GM21360 (cell line): ENCODE results near the gene LAMA3.

Source experiments
- ATAC-seq: cut with Tn5 transposase; IDR thresholded peaks from one replicate; pipeline ENCODE4 v1.9.1; 2021; ENCODE audit warnings: mild to moderate bottlenecking, moderate library complexity; ENCODE audit not compliant: unreplicated experiment

Gene LAMA3

DNA sequence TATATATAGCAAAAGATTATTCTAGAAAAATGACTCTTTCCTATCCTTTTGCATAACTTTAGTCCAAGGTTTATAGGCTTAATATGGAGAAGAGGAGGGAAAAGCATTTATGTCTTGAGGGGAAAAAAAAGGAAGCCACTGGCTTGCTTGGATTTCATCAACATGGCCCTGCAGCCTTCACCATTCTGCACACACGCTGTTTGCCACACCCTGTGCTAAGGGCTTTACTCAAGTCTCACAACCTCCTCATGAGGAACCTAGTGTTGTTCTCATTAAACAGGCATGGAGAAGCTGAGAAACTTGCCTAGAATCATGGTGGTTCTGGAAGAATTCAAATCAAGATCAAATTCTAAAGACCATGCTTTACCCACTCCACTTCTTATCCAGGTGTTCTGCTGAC is 208.0 kb downstream of the LAMA3 start:
- no peak for ATAC-seq

DNA sequence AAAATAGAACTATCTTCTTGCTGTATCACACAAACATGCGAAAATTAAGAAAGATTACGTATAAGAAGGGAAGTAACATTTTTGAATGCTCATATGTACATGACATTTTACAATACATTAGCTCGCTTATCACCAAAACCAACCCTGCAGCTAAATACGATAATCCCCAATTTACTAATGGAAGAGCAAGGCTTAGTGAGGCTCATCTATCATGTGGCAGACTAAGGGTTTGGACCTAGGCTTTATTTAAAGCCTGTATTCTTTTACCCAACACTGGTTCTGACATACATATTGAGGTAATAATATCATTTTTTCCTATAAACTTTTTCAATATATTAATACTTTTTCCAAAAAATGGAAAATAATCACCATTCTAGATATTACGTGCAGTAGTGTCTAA is 208.5 kb downstream of the LAMA3 start:
- ATAC-seq: no peak

DNA sequence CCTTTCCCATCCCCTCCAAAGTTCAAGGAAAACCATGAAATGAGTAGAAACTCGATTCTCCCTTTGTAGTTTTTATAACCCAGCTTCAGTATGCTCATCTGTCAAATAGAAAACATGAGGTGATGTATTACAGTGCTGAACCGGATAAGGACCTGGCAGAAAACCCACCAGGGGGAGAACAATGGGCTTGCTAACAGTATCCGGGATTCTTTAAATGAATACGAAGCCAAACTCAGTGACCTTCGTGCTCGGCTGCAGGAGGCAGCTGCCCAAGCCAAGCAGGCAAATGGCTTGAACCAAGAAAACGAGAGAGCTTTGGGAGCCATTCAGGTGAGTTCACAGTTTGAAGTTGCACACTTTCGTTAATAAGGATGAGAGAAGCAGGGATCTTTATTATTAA is 211.7 kb downstream of the LAMA3 start:
- no peak for ATAC-seq

DNA sequence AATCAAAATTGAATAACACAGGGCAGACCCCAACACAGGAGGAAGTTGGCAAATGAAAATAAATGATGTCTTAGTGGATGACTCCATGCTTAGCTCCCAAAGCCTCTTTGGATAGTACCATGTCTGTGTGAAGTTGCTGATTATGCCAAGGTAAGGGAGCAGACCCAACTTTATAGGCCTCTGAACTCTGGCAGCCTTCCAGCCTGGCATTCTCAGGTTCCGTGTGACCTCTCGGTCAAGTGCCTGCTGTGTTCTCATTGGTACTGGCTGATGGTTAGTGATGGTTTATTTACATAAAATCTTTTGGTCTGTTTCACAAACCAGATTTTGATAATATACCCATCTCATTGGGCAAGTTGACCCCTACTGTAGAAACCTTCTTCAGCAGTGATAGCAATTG is 213.1 kb downstream of the LAMA3 start:
- no peak for ATAC-seq

DNA sequence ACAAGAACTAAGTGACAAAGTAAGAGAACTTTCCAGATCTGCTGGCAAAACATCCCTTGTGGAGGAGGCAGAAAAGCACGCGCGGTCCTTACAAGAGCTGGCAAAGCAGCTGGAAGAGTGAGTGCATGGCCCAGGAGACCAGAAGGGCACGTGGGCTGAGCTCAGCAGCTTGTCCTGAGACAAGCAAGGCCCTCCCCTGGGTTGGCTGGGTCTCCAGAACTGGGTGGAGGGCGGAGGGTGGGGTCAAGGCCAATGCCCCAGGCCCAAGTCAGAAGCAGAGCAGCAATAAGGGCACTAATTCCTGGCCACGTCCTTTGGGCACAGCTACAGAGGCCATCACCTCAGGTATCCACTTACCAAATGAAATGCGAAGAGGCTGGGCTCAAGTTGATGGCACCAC is 214.7 kb downstream of the LAMA3 start:
- no peak for ATAC-seq

DNA sequence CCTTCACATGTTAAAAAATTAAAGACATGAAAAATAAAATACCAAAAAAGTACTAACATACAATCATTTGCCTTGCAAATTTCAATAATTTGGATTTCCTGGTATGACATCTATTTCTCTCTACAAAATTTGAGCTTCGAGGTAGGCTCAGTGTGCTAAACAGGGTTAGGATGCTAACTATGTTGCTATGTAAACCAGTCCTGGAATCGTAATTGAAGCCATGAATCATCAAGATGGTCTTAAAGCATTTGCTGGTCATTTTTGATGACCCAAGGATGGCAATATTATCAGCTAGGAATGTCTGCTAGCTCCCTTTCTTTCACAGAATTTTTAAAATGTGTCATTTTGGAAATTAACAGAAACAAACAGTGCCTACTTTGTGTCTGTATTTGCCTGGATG is 217.4 kb downstream of the LAMA3 start:
- no peak for ATAC-seq

DNA sequence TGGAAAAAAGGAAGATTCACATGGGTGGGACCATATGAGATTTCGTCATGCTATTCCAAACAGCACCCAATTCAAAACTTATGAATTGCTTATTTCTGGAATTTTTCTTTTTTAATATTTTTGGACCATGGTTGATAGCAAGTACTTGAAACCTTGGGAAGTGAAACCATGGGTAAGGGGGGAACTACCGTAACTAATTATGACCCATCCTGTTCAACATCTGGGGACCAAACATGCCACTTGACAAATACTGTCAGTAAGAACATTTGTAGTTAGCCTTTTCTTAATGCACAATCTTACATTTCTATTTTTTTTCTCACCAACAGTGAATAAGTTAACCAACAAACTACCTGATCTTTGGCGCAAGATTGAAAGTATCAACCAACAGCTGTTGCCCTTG is 219.6 kb downstream of the LAMA3 start:
- ATAC-seq: no peak

DNA sequence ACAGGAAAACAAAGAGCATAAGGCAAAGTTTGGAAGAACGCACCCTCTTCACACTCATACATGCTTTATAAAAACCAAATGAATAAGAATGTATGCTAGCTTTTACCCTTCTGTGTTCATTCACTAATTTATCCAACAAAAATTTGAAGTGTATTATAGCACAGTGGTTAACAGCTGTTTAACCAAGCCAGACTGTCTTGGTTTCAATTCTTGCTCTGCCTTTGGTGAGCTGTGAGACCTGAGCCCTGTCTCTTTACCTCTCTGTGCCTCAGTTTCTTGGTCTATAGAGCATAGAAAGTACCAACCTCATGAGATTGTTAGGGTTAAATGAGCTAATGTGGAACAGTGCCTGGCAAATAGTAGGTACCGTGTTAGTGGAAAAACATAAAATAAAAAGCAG is 220.8 kb downstream of the LAMA3 start:
- no peak for ATAC-seq

DNA sequence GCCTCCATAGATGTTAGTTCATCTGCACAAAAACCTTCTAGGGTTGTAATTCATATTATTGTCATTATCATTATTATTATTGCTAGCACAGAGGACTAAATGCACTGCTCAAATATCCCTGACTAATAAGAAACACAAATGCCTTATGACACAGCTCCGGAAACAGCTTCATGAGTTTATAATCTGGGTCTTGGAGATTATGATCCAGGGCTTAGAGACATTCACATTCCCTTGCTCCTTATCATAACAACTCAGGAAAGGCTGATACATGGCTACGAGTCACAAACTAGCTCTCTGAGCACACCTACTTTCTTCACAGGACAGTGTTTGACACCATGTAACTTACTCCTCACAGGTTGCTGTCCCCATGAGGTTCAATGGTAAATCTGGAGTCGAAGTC is 223.1 kb downstream of the LAMA3 start:
- no peak for ATAC-seq

DNA sequence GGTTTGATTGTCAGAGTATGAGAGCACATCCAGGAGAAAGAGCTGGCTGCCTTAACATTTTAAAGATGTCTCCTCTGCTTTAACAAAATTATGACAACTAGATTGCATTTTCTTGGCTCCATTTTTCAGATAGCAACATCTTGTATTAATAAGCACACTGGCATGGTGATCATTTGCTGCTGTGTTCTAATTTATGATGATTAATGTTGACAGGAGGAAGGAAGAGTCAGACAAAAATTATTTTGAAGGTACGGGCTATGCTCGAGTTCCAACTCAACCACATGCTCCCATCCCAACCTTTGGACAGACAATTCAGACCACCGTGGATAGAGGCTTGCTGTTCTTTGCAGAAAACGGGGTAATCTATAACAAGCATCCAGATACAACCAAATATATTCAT is 227.1 kb downstream of the LAMA3 start:
- no peak for ATAC-seq

DNA sequence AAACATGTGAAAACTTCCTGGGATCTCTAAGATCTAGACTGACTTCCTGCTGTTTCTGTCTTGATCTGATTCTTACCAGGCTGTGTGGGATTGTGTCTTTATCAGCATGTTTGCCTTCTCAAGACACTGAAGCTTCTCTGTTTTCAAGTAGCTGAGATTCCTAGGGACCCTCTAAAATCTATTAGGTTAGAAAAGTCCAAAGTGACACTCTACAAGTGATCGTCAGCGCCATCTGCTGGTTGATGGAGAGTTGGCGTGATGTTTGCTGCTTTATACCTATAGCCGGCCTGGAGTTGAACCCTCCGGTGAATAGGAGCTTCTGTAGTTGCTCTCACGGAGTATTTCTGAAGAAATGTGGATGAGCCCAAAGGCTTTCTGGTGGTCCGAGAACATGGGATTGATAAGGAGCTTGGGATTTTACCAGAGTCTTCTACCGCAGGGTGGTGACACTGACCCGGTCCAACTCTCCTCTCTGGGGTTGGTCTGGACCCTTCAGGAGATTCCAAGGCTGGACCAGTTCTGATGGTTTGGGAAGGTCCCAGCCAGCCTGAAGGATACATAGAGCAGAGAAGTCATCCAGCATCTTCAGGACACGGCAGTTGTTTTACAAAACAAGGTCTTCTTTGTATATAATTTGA is 229.3 kb downstream of the LAMA3 start:
- no peak for ATAC-seq

DNA sequence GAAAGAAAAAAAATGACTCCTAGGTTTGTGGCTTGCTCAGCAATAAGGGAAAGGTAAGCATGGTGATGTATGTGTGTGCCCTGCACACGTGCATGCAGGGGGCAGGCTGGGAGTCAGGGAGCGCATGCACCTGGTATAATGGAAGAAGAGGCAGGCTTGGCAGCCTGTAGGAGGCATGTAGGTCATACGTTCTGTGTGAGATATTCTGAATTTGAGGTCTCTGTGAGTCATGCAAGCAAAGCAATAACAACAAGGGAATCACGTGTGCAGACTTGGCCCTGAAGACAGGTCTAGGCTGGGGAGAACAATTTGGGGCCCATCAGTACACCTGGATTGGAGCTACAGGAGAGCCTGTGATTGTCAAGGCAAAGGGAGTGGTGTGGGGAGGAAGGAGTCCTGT is 230.8 kb downstream of the LAMA3 start:
- ATAC-seq: no peak

DNA sequence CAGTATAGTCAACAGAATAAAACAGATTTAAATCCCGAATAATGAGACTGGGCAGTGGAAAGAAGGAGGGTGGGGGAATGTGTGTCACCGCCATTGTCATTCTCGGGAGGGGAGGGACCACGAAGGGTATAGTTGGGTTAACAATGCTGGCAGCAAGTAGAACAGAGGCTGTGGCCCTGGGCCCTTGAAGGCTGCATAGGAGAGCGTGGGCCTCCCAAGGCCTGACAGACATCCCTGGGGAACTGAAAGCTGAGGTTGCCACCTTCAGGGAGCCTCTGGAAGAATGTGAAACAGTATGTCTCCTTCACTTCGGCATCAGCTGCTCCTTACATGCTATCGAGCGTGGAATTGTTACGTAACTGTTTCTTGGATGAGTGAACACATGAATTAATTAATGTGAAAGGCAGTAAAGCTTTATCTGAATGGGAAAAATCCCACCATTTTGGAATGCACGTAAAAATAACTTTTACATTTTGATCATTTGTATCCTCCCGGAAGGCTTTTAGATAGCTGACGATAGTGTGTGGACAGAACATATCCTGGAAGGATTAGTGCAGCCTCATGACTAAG is 232.5 kb downstream of the LAMA3 start:
- no peak for ATAC-seq

DNA sequence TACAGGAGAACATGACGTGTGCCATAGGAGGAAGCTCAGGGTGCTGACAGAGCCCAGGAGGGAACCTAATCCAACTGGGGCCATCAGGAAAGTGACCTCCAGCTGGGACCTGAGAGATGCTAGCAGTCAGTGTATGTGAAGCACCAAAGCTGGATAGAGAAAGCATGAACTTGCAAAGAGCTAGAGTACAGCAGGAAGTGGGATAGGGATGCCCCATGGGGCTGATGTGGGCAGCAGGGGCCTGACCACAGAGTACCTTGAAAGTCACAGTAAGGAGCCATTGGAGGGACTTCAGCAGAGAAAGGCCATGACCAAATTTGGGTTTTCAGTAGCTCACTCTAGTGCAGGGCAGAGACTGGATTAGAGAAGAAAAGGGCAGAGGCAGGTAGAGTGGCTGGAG is 233.7 kb downstream of the LAMA3 start:
- no peak for ATAC-seq

DNA sequence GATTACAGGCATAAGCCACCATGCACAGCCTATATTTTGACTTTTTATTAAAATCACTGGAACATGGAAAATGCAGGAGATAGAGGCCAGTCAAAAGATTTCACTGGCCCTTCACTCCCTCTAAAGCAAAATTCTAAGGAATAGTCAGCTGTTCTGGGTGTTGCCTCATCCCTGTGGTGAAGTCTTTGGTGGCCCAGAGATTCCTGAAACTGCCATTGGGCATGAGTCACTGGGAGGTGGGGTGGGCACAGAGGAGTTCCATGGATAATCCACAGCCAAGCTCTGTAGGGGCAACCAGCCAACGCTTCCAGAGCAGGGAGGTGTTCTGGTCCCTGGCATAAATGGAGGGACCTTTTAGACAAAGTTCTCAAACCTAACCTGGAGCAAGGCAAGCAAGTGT is 235.6 kb downstream of the LAMA3 start:
- ATAC-seq: no peak

DNA sequence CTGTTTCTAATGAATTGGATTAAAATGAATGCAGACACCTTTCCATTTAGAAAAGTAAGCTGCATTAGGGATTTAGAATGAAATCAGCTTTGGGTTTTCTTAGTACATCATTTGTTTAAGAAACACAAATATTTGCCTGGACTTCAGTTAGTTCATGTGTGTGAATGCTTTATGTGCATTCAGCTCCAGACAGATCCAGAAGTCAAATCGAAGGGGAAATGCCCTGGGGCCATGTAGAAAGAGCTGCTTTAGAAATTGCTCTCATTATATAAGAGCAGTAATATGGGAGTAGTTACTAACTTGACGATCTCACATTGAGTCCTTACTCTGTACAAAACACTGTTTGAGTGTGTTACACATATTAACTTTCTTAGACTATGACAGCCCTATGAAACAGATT is 237.3 kb downstream of the LAMA3 start:
- ATAC-seq: no peak

DNA sequence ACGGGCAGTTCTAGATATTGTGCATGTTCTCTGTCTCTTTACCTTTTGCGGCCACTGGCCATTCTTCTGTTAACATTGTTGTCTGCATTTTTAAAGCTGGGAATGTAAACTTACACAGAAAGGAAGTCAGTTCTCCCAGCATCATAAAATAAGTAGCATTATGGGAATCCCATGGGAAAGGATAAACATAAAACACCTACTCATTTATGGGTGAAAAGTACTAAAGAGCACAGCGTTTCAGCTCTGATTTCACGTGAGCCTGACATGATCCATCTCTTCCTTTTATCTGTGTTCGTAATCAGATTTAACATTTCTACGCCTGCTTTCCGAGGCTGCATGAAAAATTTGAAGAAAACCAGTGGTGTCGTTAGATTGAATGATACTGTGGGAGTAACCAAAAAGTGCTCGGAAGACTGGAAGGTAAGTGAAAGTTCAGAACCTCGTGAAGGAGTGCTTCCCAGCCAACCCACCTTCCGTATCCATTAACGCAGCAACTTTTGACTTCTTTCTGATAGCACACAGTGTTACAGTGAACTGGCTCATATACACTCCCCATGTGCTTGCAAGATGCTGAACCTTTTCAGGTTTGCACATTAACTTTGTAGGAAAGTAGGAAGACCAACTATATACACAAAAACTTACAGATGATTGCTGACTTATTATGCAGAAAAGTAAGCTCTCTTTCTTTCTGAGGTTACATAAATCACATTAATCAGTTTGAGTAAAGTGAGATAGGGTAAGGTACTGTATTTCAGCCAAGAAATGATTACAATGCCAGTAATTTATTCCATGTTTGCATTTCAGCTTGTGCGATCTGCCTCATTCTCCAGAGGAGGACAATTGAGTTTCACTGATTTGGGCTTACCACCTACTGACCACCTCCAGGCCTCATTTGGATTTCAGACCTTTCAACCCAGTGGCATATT is 238.8 kb downstream of the LAMA3 start:
- no peak for ATAC-seq

DNA sequence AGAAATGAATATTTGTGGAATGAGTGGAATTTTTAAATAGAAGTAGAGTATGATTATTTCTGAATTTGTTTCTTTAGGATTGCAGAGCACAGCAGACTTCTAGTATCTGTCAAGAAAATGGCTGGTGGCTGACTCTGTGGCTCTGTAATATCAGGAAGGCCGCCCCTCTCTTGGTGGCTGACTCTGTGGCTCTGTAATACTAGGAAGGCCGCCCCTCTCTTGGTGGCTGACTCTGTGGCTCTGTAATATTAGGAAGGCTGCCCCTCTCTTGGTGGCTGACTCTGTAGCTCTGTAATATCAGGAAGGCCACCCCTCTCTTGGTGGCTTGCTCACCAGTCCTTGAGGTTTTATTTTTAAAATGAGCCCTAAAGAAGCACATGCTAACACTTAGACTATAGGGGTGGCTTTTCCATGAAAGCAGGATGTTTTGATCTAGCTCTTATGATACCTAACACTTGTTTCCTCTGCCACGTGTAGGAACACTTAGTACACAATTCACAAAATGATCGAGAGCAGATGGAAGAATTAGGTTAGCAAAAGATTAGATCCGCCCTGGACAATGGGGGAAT is 240.2 kb downstream of the LAMA3 start:
- no peak for ATAC-seq

DNA sequence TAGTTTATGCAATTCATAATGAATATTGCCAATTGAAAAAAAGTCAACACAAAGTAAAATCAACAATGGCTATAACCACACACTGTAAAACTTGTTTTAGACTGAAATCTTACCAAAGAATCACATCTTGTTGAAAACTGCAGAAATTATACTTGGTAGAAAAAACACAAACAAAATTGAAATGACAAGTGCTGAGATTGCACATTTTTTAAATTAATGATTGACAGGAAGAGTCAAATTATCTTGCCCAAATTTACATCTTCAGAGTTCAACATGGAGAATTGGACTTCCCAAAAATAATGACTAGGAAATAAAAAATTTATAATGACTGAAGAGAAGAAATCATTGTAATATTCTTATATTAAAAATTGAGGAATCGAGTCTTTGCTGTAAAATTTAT is 240.7 kb downstream of the LAMA3 start:
- no peak for ATAC-seq

DNA sequence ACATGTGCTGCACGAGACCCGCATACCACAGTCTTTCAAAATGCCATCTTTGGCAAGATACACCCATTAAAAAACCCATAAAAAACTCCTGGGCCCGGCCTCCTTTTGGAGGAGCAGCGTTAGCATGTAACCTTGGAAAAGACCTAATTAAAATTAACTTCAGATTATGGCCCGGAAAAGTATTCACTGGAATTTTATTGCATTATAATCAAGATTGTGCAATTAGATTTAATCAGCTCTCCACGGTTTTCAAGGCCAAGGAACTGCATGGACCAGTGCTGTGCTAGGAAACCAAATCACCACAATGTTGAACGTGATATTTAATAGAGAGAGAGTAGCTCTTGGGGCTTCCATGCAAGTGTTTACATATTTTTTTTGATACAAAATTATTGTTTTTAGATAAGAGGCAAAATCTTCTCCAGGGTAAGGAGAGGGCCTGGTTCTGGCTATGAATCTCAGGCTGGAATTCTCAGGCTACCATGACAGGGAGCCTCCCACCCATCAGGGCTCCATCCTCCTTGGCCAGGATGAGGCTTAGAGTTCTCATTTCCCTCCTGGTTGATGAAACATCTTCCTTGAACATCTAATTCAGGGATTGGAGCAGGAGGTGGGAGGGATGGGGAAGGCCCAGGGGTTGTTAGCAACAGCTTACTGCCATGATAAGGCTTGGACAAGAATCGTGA is 243.3 kb downstream of the LAMA3 start:
- no peak for ATAC-seq

DNA sequence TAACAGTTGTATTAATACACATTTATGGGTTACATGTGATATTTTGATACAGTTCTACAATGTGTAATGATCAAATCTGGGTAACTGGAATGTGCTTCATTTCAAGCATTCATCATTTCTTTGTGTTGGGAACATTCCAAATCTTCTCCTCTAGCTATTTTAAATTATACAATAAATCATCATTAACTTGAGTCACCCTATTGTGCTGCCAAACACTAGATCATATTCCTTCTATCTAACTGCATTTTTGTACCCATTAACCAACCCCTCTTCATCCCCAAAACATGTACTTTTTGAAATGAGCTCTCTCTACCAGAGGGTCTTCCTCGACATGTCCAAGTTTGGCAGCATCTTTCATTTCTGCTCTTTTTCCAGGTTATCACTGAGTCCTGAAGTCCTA is 244.2 kb downstream of the LAMA3 start:
- ATAC-seq: no peak
